LNCaP clone FGC (cell line): ENCODE results near the gene PRKD2.
A peak's percentile ranks its signal among the peaks of the same experiment; 100 is the strongest.

Source experiments
- DNase-seq: peaks from one replicate; pipeline ENCODE4 v3.0.0-alpha.2; 2011; ENCODE audit warnings: low read depth
- H3K4me3 ChIP-seq: 2 replicates; pipeline ENCODE4 v1.5.1; 2011; ENCODE audit warnings: mild to moderate bottlenecking, low read depth, low read length, control low read depth
- TF ChIP-seq, protein P1 (sequence below): IDR thresholded peaks from 2 replicates; pipeline ENCODE4 v1.5.1; 2012; ENCODE audit warnings: mild to moderate bottlenecking; ENCODE audit not compliant: control insufficient read depth, insufficient read depth; ENCODE audit errors: extremely low read depth

PRKD2 gene

DNA sequence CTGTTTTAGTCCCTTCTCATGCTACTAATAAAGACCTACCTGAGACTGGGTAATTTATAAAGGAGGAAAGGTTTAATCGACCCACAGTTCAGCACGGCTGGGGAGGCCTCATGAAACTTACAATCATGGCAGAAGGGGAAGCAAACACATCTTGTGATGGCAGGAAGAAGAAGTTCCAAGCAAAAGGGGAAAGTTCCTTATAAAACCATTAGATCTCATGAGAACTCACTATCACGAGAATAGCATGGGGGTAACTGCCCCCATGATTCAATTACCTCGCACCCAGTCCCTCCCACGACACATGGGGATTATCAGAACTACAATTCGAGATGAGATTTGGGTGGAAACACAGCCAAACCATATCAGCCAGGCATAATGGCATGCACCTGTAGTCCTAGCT is 42.3 kb upstream of the PRKD2 start:
- TF ChIP-seq, protein P1, sequence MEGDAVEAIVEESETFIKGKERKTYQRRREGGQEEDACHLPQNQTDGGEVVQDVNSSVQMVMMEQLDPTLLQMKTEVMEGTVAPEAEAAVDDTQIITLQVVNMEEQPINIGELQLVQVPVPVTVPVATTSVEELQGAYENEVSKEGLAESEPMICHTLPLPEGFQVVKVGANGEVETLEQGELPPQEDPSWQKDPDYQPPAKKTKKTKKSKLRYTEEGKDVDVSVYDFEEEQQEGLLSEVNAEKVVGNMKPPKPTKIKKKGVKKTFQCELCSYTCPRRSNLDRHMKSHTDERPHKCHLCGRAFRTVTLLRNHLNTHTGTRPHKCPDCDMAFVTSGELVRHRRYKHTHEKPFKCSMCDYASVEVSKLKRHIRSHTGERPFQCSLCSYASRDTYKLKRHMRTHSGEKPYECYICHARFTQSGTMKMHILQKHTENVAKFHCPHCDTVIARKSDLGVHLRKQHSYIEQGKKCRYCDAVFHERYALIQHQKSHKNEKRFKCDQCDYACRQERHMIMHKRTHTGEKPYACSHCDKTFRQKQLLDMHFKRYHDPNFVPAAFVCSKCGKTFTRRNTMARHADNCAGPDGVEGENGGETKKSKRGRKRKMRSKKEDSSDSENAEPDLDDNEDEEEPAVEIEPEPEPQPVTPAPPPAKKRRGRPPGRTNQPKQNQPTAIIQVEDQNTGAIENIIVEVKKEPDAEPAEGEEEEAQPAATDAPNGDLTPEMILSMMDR: no peak
- no peak for DNase-seq
- no peak overlapping the region for H3K4me3 ChIP-seq

DNA sequence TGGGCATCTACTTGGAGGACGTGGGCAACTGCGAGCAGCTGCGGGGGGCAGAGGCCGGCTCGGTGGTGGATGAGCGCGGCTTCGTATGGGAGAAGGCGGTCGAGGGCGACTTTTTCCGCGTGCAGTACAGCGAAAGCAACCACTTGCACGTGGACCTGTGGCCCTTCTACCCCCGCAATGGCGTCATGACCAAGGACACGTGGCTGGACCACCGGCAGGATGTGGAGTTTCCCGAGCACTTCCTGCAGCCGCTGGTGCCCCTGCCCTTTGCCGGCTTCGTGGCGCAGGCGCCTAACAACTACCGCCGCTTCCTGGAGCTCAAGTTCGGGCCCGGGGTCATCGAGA is 39.6 kb upstream of the PRKD2 start:
- TF ChIP-seq, protein P1: no peak
- H3K4me3 ChIP-seq: no peak overlapping the region
- no peak for DNase-seq

DNA sequence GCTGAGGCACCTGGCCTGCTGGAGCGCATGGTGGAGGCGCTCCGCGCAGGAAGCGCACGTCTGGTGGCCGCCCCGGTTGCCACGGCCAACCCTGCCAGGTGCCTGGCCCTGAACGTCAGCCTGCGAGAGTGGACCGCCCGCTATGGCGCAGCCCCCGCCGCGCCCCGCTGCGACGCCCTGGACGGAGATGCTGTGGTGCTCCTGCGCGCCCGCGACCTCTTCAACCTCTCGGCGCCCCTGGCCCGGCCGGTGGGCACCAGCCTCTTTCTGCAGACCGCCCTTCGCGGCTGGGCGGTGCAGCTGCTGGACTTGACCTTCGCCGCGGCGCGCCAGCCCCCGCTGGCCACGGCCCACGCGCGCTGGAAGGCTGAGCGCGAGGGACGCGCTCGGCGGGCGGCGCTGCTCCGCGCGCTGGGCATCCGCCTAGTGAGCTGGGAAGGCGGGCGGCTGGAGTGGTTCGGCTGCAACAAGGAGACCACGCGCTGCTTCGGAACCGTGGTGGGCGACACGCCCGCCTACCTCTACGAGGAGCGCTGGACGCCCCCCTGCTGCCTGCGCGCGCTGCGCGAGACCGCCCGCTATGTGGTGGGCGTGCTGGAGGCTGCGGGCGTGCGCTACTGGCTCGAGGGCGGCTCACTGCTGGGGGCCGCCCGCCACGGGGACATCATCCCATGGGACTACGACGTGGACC is 39.1 kb upstream of the PRKD2 start:
- TF ChIP-seq, protein P1: no peak
- H3K4me3 ChIP-seq: no peak overlapping the region
- no peak for DNase-seq

DNA sequence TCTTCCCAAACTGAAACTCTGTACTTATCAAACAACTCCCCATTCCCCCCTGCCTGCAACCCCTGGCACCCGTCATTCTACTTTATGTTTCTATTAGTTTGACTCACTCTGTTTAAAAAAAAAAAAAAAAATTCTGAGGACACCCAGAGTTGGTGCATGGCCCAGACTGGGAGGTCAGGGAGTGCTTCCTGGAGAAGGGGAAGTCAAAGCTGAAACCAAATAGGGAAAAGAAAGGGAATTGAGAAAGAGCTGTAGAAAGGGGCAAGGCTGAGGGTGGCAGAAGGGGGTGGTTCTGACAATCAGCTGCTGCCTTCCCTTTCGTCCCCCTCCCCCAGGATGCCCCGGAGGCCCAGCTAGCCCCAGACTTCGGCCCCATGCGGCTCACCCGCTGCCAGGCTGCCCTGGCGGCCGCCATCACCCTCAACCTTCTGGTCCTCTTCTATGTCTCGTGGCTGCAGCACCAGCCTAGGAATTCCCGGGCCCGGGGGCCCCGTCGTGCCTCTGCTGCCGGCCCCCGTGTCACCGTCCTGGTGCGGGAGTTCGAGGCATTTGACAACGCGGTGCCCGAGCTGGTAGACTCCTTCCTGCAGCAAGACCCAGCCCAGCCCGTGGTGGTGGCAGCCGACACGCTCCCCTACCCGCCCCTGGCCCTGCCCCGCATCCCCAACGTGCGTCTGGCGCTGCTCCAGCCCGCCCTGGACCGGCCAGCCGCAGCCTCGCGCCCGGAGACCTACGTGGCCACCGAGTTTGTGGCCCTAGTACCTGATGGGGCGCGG is 38.4 kb upstream of the PRKD2 start:
- TF ChIP-seq, protein P1: no peak
- H3K4me3 ChIP-seq: no peak overlapping the region
- no peak for DNase-seq

DNA sequence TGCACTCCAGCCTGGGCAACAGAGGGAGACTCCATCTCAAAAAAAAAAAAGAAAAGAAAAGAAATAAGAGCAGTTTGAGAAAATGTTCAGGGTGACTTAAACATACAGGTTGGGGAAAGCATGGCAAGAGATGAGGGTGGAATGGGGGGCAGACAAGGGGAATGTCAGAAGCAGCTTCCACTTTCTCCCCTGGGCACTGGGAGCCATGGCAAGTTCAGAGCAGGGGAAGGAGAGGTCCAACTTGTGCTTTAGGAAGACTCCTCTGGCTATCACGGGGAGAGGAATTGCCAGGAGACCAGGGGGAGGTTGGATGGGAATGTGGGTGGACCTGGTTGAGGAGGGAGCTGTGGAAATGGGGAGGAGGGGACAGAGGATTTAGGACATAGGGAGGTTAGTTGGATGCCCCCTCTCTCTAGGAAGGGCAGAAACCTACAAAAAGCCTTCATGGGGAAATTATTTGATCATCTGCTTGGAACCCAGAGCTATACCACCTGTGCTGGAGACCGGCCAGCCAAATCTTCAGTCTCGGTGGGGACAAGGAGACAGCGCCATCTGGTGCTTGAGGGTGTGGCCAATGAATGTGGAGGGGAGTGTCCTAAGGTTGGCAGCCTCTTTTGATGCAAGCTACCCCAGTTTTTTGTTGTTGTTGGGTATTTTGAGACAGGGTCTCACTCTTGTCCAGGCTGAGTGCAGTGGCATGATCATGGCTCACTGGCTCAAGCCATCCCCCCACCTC is 36.7 kb upstream of the PRKD2 start:
- TF ChIP-seq, protein P1: peak; percentile 23; the same call in 1 of the 2 replicates
- no peak for DNase-seq
- no peak overlapping the region for H3K4me3 ChIP-seq

DNA sequence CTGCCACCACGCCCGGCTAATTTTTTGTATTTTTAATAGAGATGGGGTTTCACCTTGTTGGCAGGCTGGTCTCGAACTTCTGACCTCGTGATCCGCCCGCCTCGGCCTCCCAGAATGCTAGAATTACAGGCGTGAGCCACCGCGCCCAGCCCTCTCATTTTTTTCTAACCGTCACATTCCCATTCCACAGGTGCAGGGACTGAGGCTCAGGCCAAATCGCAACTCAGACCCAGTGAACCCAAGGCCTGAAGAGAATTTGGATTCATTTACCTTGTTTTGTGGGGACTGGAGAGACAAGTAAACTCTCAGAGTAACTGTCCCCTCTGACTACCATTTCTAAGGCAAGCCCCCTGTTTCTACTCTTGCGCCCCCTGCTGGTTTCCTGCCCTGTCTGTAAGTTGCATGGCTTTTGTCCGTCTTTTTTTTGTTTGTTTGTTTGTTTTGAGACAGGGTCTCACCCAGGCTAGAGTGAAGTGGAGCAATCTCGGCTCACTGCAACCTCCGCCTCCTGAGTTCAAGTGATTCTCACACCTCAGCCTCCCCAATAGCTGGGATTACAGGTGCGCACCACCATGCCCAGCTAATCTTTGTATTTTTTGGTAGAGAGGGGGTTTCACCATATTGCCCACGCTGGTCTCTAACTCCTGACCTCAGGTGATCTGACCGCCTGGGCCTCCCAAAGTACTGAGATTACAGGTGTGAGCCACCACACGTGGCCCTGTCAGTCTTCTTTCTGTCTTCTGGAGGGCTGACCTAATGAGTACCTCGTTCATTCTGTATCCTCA is 31.6 kb upstream of the PRKD2 start:
- TF ChIP-seq, protein P1: peak; percentile 44
- no peak for DNase-seq
- no peak overlapping the region for H3K4me3 ChIP-seq
